GM06990 (cell line): ENCODE measurements around the gene DDAH2.
A peak's percentile ranks its signal among the peaks of the same experiment; 100 is the strongest.

Source experiments
- DNase-seq: peaks from one replicate; pipeline ENCODE4 v3.0.0-alpha.2; 2011; ENCODE audit not compliant: insufficient read length; ENCODE audit errors: extremely low read depth
- H3K27me3 ChIP-seq: replicated peaks from 2 replicates; pipeline ENCODE4 v1.6.0; 2011; ENCODE audit warnings: low read length; ENCODE audit not compliant: control insufficient read depth, insufficient read depth
- H3K36me3 ChIP-seq: 2 replicates; pipeline ENCODE4 v1.5.1; 2011; ENCODE audit warnings: low read length; ENCODE audit not compliant: control insufficient read depth, insufficient read depth
- H3K4me3 ChIP-seq: replicated peaks from 2 replicates; pipeline ENCODE4 v1.5.1; 2011; ENCODE audit warnings: low read depth, mild to moderate bottlenecking, control low read depth, low read length
- CTCF ChIP-seq: IDR thresholded peaks from 2 replicates; pipeline ENCODE4 v1.5.1; 2011; ENCODE audit warnings: low read length, control low read depth, mild to moderate bottlenecking, inconsistent platforms; ENCODE audit not compliant: insufficient read depth, poor library complexity, severe bottlenecking

The DDAH2 gene

GRCh38 chr6:31741815-31742214 lies 12.7 kb upstream of the DDAH2 start:
- no peak for DNase-seq
- Histone ChIP-seq H3K27me3 (no peaks in the 10 kb centered on the region), H3K36me3 (peaks cover 6% of the 10 kb centered on the region), H3K4me3 (no peak overlapping the region)
- no peak for TF ChIP-seq CTCF

- no peak for DNase-seq
- Histone ChIP-seq H3K36me3 (peaks cover 6% of the 10 kb centered on the region), H3K27me3 (no peaks in the 10 kb centered on the region), H3K4me3 (peak overlapping the region; percentile 91)
- no peak for TF ChIP-seq CTCF
Measured at GRCh38 chr6:31740397-31741223, 11.5 kb upstream of the DDAH2 start.

- TF ChIP-seq CTCF = no peak
- Histone ChIP-seq H3K36me3 (peaks cover 6% of the 10 kb centered on the region), H3K4me3 (peak within 1 kb of the TSS; percentile 91), H3K27me3 (no peaks in the 10 kb centered on the region)
- DNase-seq = peak; percentile 100
Measured at GRCh38 chr6:31739639-31740396, 10.7 kb upstream of the DDAH2 start, which contains the start of gene MSH5. TSS of gene MSH5 (plus strand) at chr6:31740005. CDS start at chr6:31740467, 462 bp downstream.

GRCh38 chr6:31737991-31738979 lies 9.2 kb upstream of the DDAH2 start:
- Histone ChIP-seq H3K27me3 (no peaks in the 10 kb centered on the region), H3K4me3 (peak overlapping the region; percentile 45), H3K36me3 (peaks cover 12% of the 10 kb centered on the region)
- DNase-seq = peak; percentile 47
- TF ChIP-seq CTCF = peak; percentile 43

- no peak for DNase-seq
- H3K4me3 ChIP-seq = peak overlapping the region; percentile 15; the same call in 1 of the 2 replicates
Measured at GRCh38 chr6:31737315-31737990, 8.4 kb upstream of the DDAH2 start.

More at GRCh38 chr6:31737315-31737990, 8.4 kb upstream of the DDAH2 start:
- Histone ChIP-seq H3K27me3 (no peaks in the 10 kb centered on the region), H3K36me3 (peaks cover 9% of the 10 kb centered on the region)
- TF ChIP-seq CTCF = no peak
